GM23248 (cell line): ENCODE measurements around the gene CSPG4. TPM values are rescaled to one million over a fixed set of nuclear protein-coding genes. Genes with fewer than 3 reads are reported as not detected.
"Not testable (repeated sequence)": the region's sequence is repeated elsewhere in the genome, so short reads cannot be mapped to it uniquely, and the experiment has no call there.

Experiments used
- DNase-seq: peaks from one replicate; pipeline ENCODE4 v3.0.0-alpha.2; 2015
- H2AFZ ChIP-seq: fragments of 200-600 bp; sonication (generic); 2 replicates; pipeline ENCODE4 v1.6.1; 2016; ENCODE audit warnings: antibody characterized with exemption
- H3F3A ChIP-seq: fragments of 200-600 bp; sonication (generic); 2 replicates; pipeline ENCODE4 v1.6.1; 2016; ENCODE audit warnings: mild to moderate bottlenecking, antibody characterized with exemption, mixed run types; ENCODE audit not compliant: insufficient read depth
- H3K27ac ChIP-seq: fragments of 200-600 bp; sonication (generic); 2 replicates; pipeline ENCODE4 v1.5.1; 2016; ENCODE audit warnings: mild to moderate bottlenecking
- H3K27me3 ChIP-seq: fragments of 200-600 bp; sonication (generic); replicated peaks from 2 replicates; pipeline ENCODE4 v1.6.1; 2016; ENCODE audit warnings: mild to moderate bottlenecking; ENCODE audit not compliant: insufficient read depth
- H3K36me3 ChIP-seq: fragments of 200-600 bp; sonication (generic); 2 replicates; pipeline ENCODE4 v1.6.1; 2016; ENCODE audit warnings: low read depth, mild to moderate bottlenecking
- H3K4me1 ChIP-seq: fragments of 200-600 bp; sonication (generic); 2 replicates; pipeline ENCODE4 v1.6.1; 2016; ENCODE audit warnings: mild to moderate bottlenecking; ENCODE audit not compliant: insufficient read depth
- H3K4me2 ChIP-seq: fragments of 200-600 bp; sonication (generic); one replicate; pipeline ENCODE4 v1.6.1; 2016; ENCODE audit warnings: mild to moderate bottlenecking; ENCODE audit not compliant: unreplicated experiment
- H3K4me3 ChIP-seq: fragments of 200-600 bp; sonication (generic); 2 replicates; pipeline ENCODE4 v1.5.1; 2016; ENCODE audit warnings: mild to moderate bottlenecking
- H3K79me2 ChIP-seq: fragments of 200-600 bp; sonication (generic); 2 replicates; pipeline ENCODE4 v1.6.1; 2016; ENCODE audit warnings: mild to moderate bottlenecking; ENCODE audit not compliant: insufficient read depth
- H3K9ac ChIP-seq: fragments of 200-600 bp; sonication (generic); 2 replicates; pipeline ENCODE4 v1.6.1; 2016; ENCODE audit warnings: mild to moderate bottlenecking
- H3K9me2 ChIP-seq: fragments of 200-600 bp; sonication (generic); 2 replicates; pipeline ENCODE4 v1.6.1; 2016; ENCODE audit warnings: mixed run types, mild to moderate bottlenecking, moderate library complexity; ENCODE audit not compliant: insufficient read depth
- H3K9me3 ChIP-seq: fragments of 200-600 bp; sonication (generic); one replicate; pipeline ENCODE4 v1.6.1; 2017; ENCODE audit warnings: low read depth
- H4K20me1 ChIP-seq: fragments of 200-600 bp; sonication (generic); 2 replicates; pipeline ENCODE4 v1.6.0; 2016; ENCODE audit not compliant: insufficient read depth
- EZH2 ChIP-seq: fragments of 200-600 bp; sonication (generic); IDR thresholded peaks from 2 replicates; pipeline ENCODE4 v1.6.1; 2018; ENCODE audit warnings: antibody characterized with exemption, mild to moderate bottlenecking; ENCODE audit not compliant: insufficient read depth, poor library complexity, severe bottlenecking
- EZH2phosphoT487 ChIP-seq: fragments of 200-600 bp; sonication (generic); IDR thresholded peaks from 2 replicates; pipeline ENCODE4 v1.6.1; 2018; ENCODE audit warnings: antibody characterized with exemption, moderate library complexity, mild to moderate bottlenecking, low read depth; ENCODE audit not compliant: insufficient read depth
- WGBS, 2 experiments: methylation state at CpG; one replicate each; pipeline ENCODE4 v1.1.6; 2015 to 2017; ENCODE audit warnings: low lambda C conversion rate in 2 of 2, low coverage in 1 of 2; ENCODE audit errors: missing lambda C conversion rate in 2 of 2; 5-methylcytosine and 5-hydroxymethylcytosine counted together
- in situ Hi-C: fragments of 300-500 bp; cut with MboI; formaldehyde crosslinking; loops from 2 replicates; pipeline ENCODE4 v1.15.0; 2020
- polyA plus RNA-seq: library from polyadenylated mRNA; unstranded; fragments of >200 nt; fragmentation: Nextera tagmentation; extraction: Ambion mirVana; gene quantifications from 2 replicates; pipeline ENCODE4 v1.2.1, GENCODE V29; 2016
- total RNA-seq: library from RNA; depleted of rRNA; stranded (reverse); fragments of >200 nt; shearing (Covaris generic); gene quantifications from 2 replicates; pipeline ENCODE4 v1.2.3, GENCODE V29; 2014

Gene CSPG4
- total and polyA plus RNA-seq, 2 experiments from 2014 or later: 5.3 to 25.8 TPM

DNA sequence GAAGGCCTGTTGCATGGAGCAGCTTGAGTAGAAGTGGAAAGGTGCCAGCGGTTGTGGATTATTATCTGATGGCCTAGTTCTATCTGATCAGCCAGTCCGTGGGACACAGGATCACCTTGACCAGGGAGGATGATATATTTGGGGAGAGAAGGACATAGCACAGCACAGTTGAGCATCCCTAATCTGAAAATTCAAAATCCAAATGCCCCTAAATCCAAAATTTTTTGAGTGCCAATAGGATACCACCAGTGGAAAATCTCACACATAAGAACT lies 6.0 kb downstream of the CSPG4 start:
- no peaks in the 10 kb centered on the region for H3K36me3 ChIP-seq
- no peaks in the 10 kb centered on the region for H3K79me2 ChIP-seq
- in situ Hi-C loops: no loop called here
- H3F3A ChIP-seq: no peaks in the 10 kb centered on the region
- WGBS, 2 experiments: 55 to 80% methylated on average over 2 of the region's 2 CpGs
- H3K4me2 ChIP-seq: no peak overlapping the region
- H3K9me2 ChIP-seq: no peaks in the 10 kb centered on the region
- H3K9ac ChIP-seq: no peak overlapping the region
- no peaks in the 10 kb centered on the region for H3K27me3 ChIP-seq
- no peak overlapping the region for H2AFZ ChIP-seq
- peaks cover 11% of the 10 kb centered on the region for H3K4me1 ChIP-seq
- no peak overlapping the region for H3K4me3 ChIP-seq
- TF ChIP-seq EZH2phosphoT487: no peak
- no peak for TF ChIP-seq EZH2
- no peak overlapping the region for H3K27ac ChIP-seq
- H3K9me3 ChIP-seq: no peaks in the 10 kb centered on the region
- H4K20me1 ChIP-seq: no peaks in the 10 kb centered on the region
- DNase-seq: no peak

GRCh38 chr15:75705854-75706681 lies 6.6 kb downstream of the CSPG4 start:
- H3K9ac ChIP-seq: no peak overlapping the region
- H3K4me1 ChIP-seq: peaks cover 10% of the 10 kb centered on the region
- H3K79me2 ChIP-seq: no peaks in the 10 kb centered on the region
- no peaks in the 10 kb centered on the region for H3K36me3 ChIP-seq
- no peaks in the 10 kb centered on the region for H3F3A ChIP-seq
- TF ChIP-seq EZH2 (no peak), EZH2phosphoT487 (no peak)
- no peaks in the 10 kb centered on the region for H3K9me3 ChIP-seq
- in situ Hi-C loops: no loop called here
- no peaks in the 10 kb centered on the region for H3K27me3 ChIP-seq
- H3K9me2 ChIP-seq: no peaks in the 10 kb centered on the region
- no peak overlapping the region for H2AFZ ChIP-seq
- no peaks in the 10 kb centered on the region for H4K20me1 ChIP-seq
- H3K4me3 ChIP-seq: no peak overlapping the region
- no peak for DNase-seq
- WGBS, 2 experiments: 93 to 97% methylated on average over 14 of the region's 14 CpGs
- H3K27ac ChIP-seq: no peak overlapping the region
- no peak overlapping the region for H3K4me2 ChIP-seq

GRCh38 chr15:75705375-75705774 lies 7.3 kb downstream of the CSPG4 start:
- H3K27ac ChIP-seq, H3K4me2 ChIP-seq, H2AFZ ChIP-seq, H3K9ac ChIP-seq, H3K9me3 ChIP-seq, H3K27me3 ChIP-seq, H3F3A ChIP-seq, H3K79me2 ChIP-seq, in situ Hi-C loops, H3K36me3 ChIP-seq, H3K9me2 ChIP-seq, H4K20me1 ChIP-seq, DNase-seq, H3K4me3 ChIP-seq: not testable (repeated sequence)
- H3K4me1 ChIP-seq: peaks cover 17% of the 10 kb centered on the region
- WGBS, 2 experiments: 80 to 82% methylated on average over 5 of the region's 5 CpGs

DNA sequence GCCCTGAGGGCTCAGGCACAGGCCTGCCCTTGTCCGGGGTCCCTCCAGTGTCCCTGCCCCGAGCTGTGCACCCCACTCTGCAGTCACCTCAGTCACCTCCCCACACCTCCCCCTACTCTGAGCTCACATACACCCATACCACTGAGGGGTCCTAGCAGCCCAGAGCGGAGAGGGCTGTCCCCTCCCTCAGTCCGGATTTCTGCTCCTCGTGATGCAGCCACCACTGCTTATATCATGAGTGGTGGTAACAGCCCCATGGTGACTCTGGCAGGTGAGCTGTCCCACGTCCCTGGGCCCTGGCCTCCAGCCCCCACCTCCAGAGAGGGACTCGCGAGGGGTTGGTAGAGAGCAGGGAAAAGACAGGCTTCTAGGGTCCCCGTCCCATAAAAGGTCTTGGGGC lies 8.0 kb downstream of the CSPG4 start:
- no peak for TF ChIP-seq EZH2phosphoT487
- TF ChIP-seq EZH2: no peak
- WGBS, 2 experiments: 88 to 91% methylated on average over 8 to 9 of the region's 9 CpGs
- H3K36me3 ChIP-seq: no peaks in the 10 kb centered on the region
- no peak overlapping the region for H3K27ac ChIP-seq
- no peaks in the 10 kb centered on the region for H4K20me1 ChIP-seq
- no peaks in the 10 kb centered on the region for H3K27me3 ChIP-seq
- in situ Hi-C loops: no loop called here
- peaks cover 22% of the 10 kb centered on the region for H3K4me1 ChIP-seq
- no peak overlapping the region for H3K4me3 ChIP-seq
- no peak for DNase-seq
- H3K79me2 ChIP-seq: no peaks in the 10 kb centered on the region
- no peak overlapping the region for H3K4me2 ChIP-seq
- peak overlapping the region; percentile 62 for H3K9ac ChIP-seq
- no peaks in the 10 kb centered on the region for H3K9me2 ChIP-seq
- no peaks in the 10 kb centered on the region for H3F3A ChIP-seq
- H3K9me3 ChIP-seq: no peaks in the 10 kb centered on the region
- H2AFZ ChIP-seq: no peak overlapping the region

- Histone ChIP-seq H3K27me3 (no peaks in the 10 kb centered on the region), H3K4me3 (no peak overlapping the region), H3K27ac (peak overlapping the region; percentile 46; the same call in 1 of the 2 replicates), H3K9me2 (no peaks in the 10 kb centered on the region), H3K9me3 (no peaks in the 10 kb centered on the region), H4K20me1 (no peaks in the 10 kb centered on the region), H3K4me1 (peaks cover 22% of the 10 kb centered on the region), H3F3A (no peaks in the 10 kb centered on the region), H3K79me2 (no peaks in the 10 kb centered on the region), H2AFZ (no peak overlapping the region), H3K9ac (peak overlapping the region; percentile 62), H3K36me3 (no peaks in the 10 kb centered on the region), H3K4me2 (no peak overlapping the region)
- whole genome bisulfite sequencing, 2 experiments: 36 to 42% methylated on average over 6 of the region's 6 CpGs
- in situ Hi-C loops: no loop called here
- TF ChIP-seq EZH2: no peak
- no peak for TF ChIP-seq EZH2phosphoT487
- DNase-seq: no peak
These were observed 8.4 kb downstream of the CSPG4 start for GRCh38 chr15:75704263-75704615.

DNA sequence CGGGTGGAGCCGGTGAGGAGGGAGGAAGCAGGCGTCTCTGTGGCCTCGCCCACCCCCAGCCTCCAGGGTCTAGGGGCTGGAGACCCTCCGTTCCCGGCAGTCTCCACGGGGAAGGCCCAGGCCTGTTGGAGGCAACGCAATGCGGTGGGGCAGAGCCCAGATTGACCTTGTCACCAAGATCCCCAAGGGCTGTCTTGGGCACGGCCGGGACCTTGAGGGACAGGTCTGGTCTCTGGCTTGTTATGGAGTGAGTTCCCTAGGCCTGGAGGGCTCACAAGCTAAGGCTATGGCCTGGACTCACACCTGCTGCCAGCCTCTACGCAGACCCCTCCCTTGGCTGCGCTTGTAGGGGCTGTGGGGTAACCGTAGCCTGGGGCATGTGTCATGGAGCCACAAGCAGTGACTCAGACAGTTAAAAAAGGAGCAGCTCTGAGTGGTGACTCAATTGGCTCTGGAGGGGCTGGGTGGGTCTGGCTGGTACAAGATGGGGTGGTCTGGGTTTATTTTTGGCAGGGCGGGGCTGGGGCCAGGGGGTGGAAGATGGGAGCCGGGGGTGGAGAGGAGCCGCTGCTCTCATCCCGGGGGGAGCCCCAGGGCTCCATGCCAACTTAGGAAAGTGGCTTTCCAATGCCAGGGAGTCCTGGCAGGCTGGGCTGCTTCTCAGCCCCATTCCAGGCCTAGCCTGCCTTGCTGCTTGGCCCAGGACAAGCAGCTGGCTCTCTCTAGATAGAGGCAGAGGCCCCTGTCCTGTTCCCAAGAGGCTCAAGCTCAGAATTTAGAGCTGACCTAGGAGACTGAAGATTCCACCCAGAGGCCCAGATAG lies 9.0 kb downstream of the CSPG4 start:
- in situ Hi-C loops, H3K9me2 ChIP-seq, DNase-seq, H4K20me1 ChIP-seq, H3K79me2 ChIP-seq, H3K4me2 ChIP-seq, H3K36me3 ChIP-seq, H3K27me3 ChIP-seq, H3K4me3 ChIP-seq, H2AFZ ChIP-seq, H3K9me3 ChIP-seq, H3F3A ChIP-seq: not testable (repeated sequence)
- Histone ChIP-seq H3K27ac (peak overlapping the region; percentile 46; the same call in 1 of the 2 replicates), H3K4me1 (peaks cover 22% of the 10 kb centered on the region), H3K9ac (peak overlapping the region; percentile 62; the same call in 1 of the 2 replicates)
- 15 to 32% methylated on average over 9 of the region's 18 CpGs for WGBS, 2 experiments
